OCI-LY1 (cell line): Measurements from ENCODE around the gene KRTAP20-3.

Source experiments
- H2AFZ ChIP-seq: fragments of 200-600 bp; sonication (generic), shearing (Covaris generic); 2 replicates; pipeline ENCODE4 v1.6.0; 2014; ENCODE audit warnings: antibody characterized with exemption, mild to moderate bottlenecking, low read length
- H3F3A ChIP-seq: fragments of 200-600 bp; sonication (generic), shearing (Covaris generic); 2 replicates; pipeline ENCODE4 v1.6.0; 2014; ENCODE audit warnings: mild to moderate bottlenecking, antibody characterized with exemption, low read length, moderate library complexity; ENCODE audit not compliant: insufficient read depth
- H3K27ac ChIP-seq: fragments of 200-600 bp; sonication (generic); 2 replicates; pipeline ENCODE4 v1.5.1; 2014; ENCODE audit warnings: low read length, mixed run types, mild to moderate bottlenecking, low read depth; ENCODE audit not compliant: poor library complexity, severe bottlenecking
- H3K27me3 ChIP-seq: fragments of 200-600 bp; sonication (generic); 2 replicates; pipeline ENCODE4 v1.6.0; 2014; ENCODE audit warnings: antibody characterized with exemption, mild to moderate bottlenecking, low read length, moderate library complexity; ENCODE audit not compliant: insufficient read depth
- H3K36me3 ChIP-seq: fragments of 200-600 bp; sonication (generic); 2 replicates; pipeline ENCODE4 v1.6.1; 2014; ENCODE audit warnings: mild to moderate bottlenecking, antibody characterized with exemption, low read length, moderate library complexity, mixed read lengths; ENCODE audit not compliant: insufficient read depth
- H3K4me1 ChIP-seq: fragments of 200-600 bp; sonication (generic); 2 replicates; pipeline ENCODE4 v1.5.1; 2014; ENCODE audit warnings: mild to moderate bottlenecking, low read length, moderate library complexity; ENCODE audit not compliant: insufficient read depth, severe bottlenecking
- H3K4me2 ChIP-seq: fragments of 200-600 bp; sonication (generic), shearing (Covaris generic); 2 replicates; pipeline ENCODE4 v1.6.1; 2014; ENCODE audit warnings: low read length
- H3K4me3 ChIP-seq: fragments of 200-600 bp; sonication (generic); 2 replicates; pipeline ENCODE4 v1.5.1; 2014; ENCODE audit warnings: low read length, low read depth, mild to moderate bottlenecking, mixed read lengths; ENCODE audit not compliant: poor library complexity, severe bottlenecking
- H3K79me2 ChIP-seq: fragments of 200-600 bp; shearing (Covaris generic); 2 replicates; pipeline ENCODE4 v1.6.1; 2016; ENCODE audit warnings: mixed run types, low read length, mixed read lengths; ENCODE audit not compliant: insufficient read depth
- H3K9ac ChIP-seq: fragments of 200-600 bp; sonication (generic), shearing (Covaris generic); 2 replicates; pipeline ENCODE4 v1.6.1; 2014; ENCODE audit warnings: mild to moderate bottlenecking, low read length, mixed read lengths
- H3K9me2 ChIP-seq: fragments of 200-600 bp; sonication (generic), shearing (Covaris generic); 2 replicates; pipeline ENCODE4 v1.6.1; 2014; ENCODE audit warnings: low read depth, mild to moderate bottlenecking, low read length, mixed read lengths
- H3K9me3 ChIP-seq: fragments of 200-600 bp; shearing (Covaris generic); 2 replicates; pipeline ENCODE4 v1.6.1; 2014; ENCODE audit warnings: low read length, mixed read lengths
- H4K20me1 ChIP-seq: fragments of 200-600 bp; sonication (generic), shearing (Covaris generic); 2 replicates; pipeline ENCODE4 v1.6.0; 2016; ENCODE audit warnings: mild to moderate bottlenecking, low read length; ENCODE audit not compliant: insufficient read depth
- CTCF ChIP-seq: fragments of 200-600 bp; sonication (generic), shearing (Covaris generic); IDR thresholded peaks from 2 replicates; pipeline ENCODE4 v1.5.1; 2017; ENCODE audit warnings: mild to moderate bottlenecking, antibody characterized with exemption, low read length, moderate library complexity, mixed read lengths
- EZH2 ChIP-seq: fragments of 200-600 bp; sonication (generic), shearing (Covaris generic); IDR thresholded peaks from 2 replicates; pipeline ENCODE4 v1.8.0; 2017; ENCODE audit warnings: borderline replicate concordance, mixed run types, mild to moderate bottlenecking, antibody characterized with exemption, low read length, moderate library complexity, mixed read lengths

Gene KRTAP20-3

GRCh38 chr21:30629200-30629599 lies 13.5 kb upstream of the KRTAP20-3 start:
- TF ChIP-seq EZH2 = no peak
- TF ChIP-seq CTCF = no peak
- Histone ChIP-seq H3K27me3 (no peaks in the 10 kb centered on the region), H3K9me2 (no peaks in the 10 kb centered on the region), H4K20me1 (no peaks in the 10 kb centered on the region), H3F3A (no peaks in the 10 kb centered on the region), H3K9me3 (no peaks in the 10 kb centered on the region), H3K4me2 (no peak overlapping the region), H3K4me3 (no peak overlapping the region), H3K79me2 (no peaks in the 10 kb centered on the region), H3K4me1 (no peaks in the 10 kb centered on the region), H3K36me3 (no peaks in the 10 kb centered on the region), H3K9ac (no peak overlapping the region), H3K27ac (no peak overlapping the region), H2AFZ (no peak overlapping the region)

GRCh38 chr21:30634906-30635305 lies 7.8 kb upstream of the KRTAP20-3 start, which contains the start of gene KRTAP20-2:
Gene KRTAP20-2, plus strand, starts transcription at chr21:30635206. Its CDS starts 58 bp downstream, at chr21:30635264.
- Histone ChIP-seq H3K4me2 (no peak within 1 kb of the TSS), H3K4me3 (no peak within 1 kb of the TSS), H3K79me2 (no peaks in the 10 kb centered on the region), H3K9me2 (no peaks in the 10 kb centered on the region), H3K9me3 (no peaks in the 10 kb centered on the region), H4K20me1 (no peaks in the 10 kb centered on the region), H3K27ac (no peak within 1 kb of the TSS), H3K9ac (no peak within 1 kb of the TSS), H3K27me3 (no peaks in the 10 kb centered on the region), H3K36me3 (no peaks in the 10 kb centered on the region), H2AFZ (no peak within 1 kb of the TSS), H3F3A (no peaks in the 10 kb centered on the region), H3K4me1 (no peaks in the 10 kb centered on the region)
- TF ChIP-seq EZH2 (no peak), CTCF (no peak)

- Histone ChIP-seq H3F3A (no peaks in the 10 kb centered on the region), H3K27me3 (no peaks in the 10 kb centered on the region), H3K4me2 (no peak overlapping the region), H2AFZ (no peak overlapping the region), H4K20me1 (no peaks in the 10 kb centered on the region), H3K4me3 (no peak overlapping the region), H3K9me3 (no peaks in the 10 kb centered on the region), H3K27ac (no peak overlapping the region), H3K9me2 (no peaks in the 10 kb centered on the region), H3K36me3 (no peaks in the 10 kb centered on the region), H3K79me2 (no peaks in the 10 kb centered on the region), H3K4me1 (no peaks in the 10 kb centered on the region), H3K9ac (no peak overlapping the region)
- TF ChIP-seq EZH2 = no peak
- no peak for TF ChIP-seq CTCF
Measured at GRCh38 chr21:30638686-30639085, 4.0 kb upstream of the KRTAP20-3 start.
